Thyroid gland (tissue), 4 donors: ENCODE measurements around the gene FSIP1. TPM values are rescaled to one million over a fixed set of nuclear protein-coding genes. Genes with fewer than 3 reads are reported as not detected.

Source experiments
- DNase-seq, 2 donors: peaks; one replicate each; pipeline ENCODE4 v3.0.0-alpha.2; 2019
- H3K27ac ChIP-seq, 3 donors: fragments of 200-600 bp; sonication (generic); 1 replicate in 2 of 3; 2 replicates in 1 of 3; pipeline ENCODE4 v1.5.1; 2016 to 2019; ENCODE audit warnings: mild to moderate bottlenecking in 1 of 3, moderate library complexity in 1 of 3
- H3K27me3 ChIP-seq: fragments of 200-600 bp; sonication (generic); one replicate; pipeline ENCODE4 v1.5.1; 2019
- H3K36me3 ChIP-seq, 2 donors: fragments of 200-600 bp; sonication (generic); one replicate each; pipeline ENCODE4 v1.5.1; 2016 to 2019
- H3K4me1 ChIP-seq, 2 donors: fragments of 200-600 bp; sonication (generic); one replicate each; pipeline ENCODE4 v1.5.1; 2017 to 2019
- H3K4me3 ChIP-seq, 3 donors: fragments of 200-600 bp; sonication (generic); replicated peaks in 1 of 3; 1 replicate in 2 of 3; 2 replicates in 1 of 3; pipeline ENCODE4 v1.5.1; 2016; ENCODE audit warnings: mild to moderate bottlenecking in 1 of 3
- H3K9me3 ChIP-seq: fragments of 200-600 bp; sonication (generic); one replicate; pipeline ENCODE4 v1.5.1; 2017
- CTCF ChIP-seq, 6 experiments: fragments of 200-600 bp in 3 of 6; fragments of 450-650 bp in 3 of 6; sonication (generic) in 3 of 6; IDR thresholded peaks; one replicate each; pipeline ENCODE4 v1.5.1; 2016 to 2019; ENCODE audit warnings: antibody characterized with exemption in 6 of 6, mild to moderate bottlenecking in 2 of 6, inconsistent platforms in 1 of 6, moderate library complexity in 1 of 6
- POLR2A ChIP-seq, 2 donors: fragments of 450-650 bp; IDR thresholded peaks; one replicate each; pipeline ENCODE4 v1.6.1; 2017; ENCODE audit warnings: antibody characterized with exemption in 2 of 2, mild to moderate bottlenecking in 2 of 2, moderate library complexity in 1 of 2
- WGBS, 2 donors: methylation state at CpG; one replicate each; pipeline ENCODE4 v1.1.5; 2017; 5-methylcytosine and 5-hydroxymethylcytosine counted together
- intact Hi-C: fragments of 100-400 bp; cut with DNase I; formaldehyde crosslinking; loops from one replicate; pipeline ENCODE4 v1.15.1; 2023
- total RNA-seq, 4 donors: library from RNA; depleted of rRNA; stranded (reverse); fragments of >200 nt; gene quantifications; one replicate each; pipeline ENCODE4 v1.2.3, GENCODE V29; 2016

Gene FSIP1
- total RNA-seq, 4 donors from 2014 or later: 0.94 to 2.5 (median 1.5) TPM

- TF ChIP-seq CTCF (IDR thresholded peaks at IDR 0.05) (no peak), POLR2A (IDR thresholded peaks at IDR 0.05) (no peak)
- Histone ChIP-seq H3K9me3 (no peaks in the 10 kb centered on the region), H3K27me3 (no peaks in the 10 kb centered on the region), H3K4me3 (no peak overlapping the region), H3K27ac (no peak overlapping the region), H3K36me3 (no peaks in the 10 kb centered on the region), H3K4me1 (peaks cover 0 to 9% of the 10 kb centered on the region in 2 donors)
- no peak for DNase-seq
- WGBS, 2 donors: 87 to 90% methylated on average over 6 of the region's 6 CpGs
- intact Hi-C loops: no loop called here
Measured at GRCh38 chr15:39622660-39623516, 159.8 kb downstream of the FSIP1 start.

GRCh38 chr15:39621976-39622375 lies 160.7 kb downstream of the FSIP1 start:
- 94 to 95% methylated on average over 1 of the region's 1 CpG for WGBS, 2 donors
- intact Hi-C loops: no loop called here

GRCh38 chr15:39621210-39621609 lies 161.4 kb downstream of the FSIP1 start:
- Histone ChIP-seq H3K27me3 (no peaks in the 10 kb centered on the region), H3K36me3 (no peaks in the 10 kb centered on the region), H3K4me3 (no peak overlapping the region), H3K9me3 (no peaks in the 10 kb centered on the region), H3K27ac (no peak overlapping the region), H3K4me1 (peaks cover 0 to 9% of the 10 kb centered on the region in 2 donors)
- 91 to 93% methylated on average over 1 of the region's 1 CpG for WGBS, 2 donors
- intact Hi-C loops: no loop called here
- TF ChIP-seq POLR2A (IDR thresholded peaks at IDR 0.05) (no peak), CTCF (IDR thresholded peaks at IDR 0.05) (no peak)
- no peak for DNase-seq

More at GRCh38 chr15:39621976-39622375, 160.7 kb downstream of the FSIP1 start:
- no peak for DNase-seq
- TF ChIP-seq CTCF (IDR thresholded peaks at IDR 0.05): no peak
- TF ChIP-seq POLR2A (IDR thresholded peaks at IDR 0.05): no peak
- Histone ChIP-seq H3K4me1 (peaks cover 0 to 9% of the 10 kb centered on the region in 2 donors), H3K4me3 (no peak overlapping the region), H3K36me3 (no peaks in the 10 kb centered on the region), H3K27ac (no peak overlapping the region), H3K27me3 (no peaks in the 10 kb centered on the region), H3K9me3 (no peaks in the 10 kb centered on the region)

GRCh38 chr15:39618063-39618823 lies 164.4 kb downstream of the FSIP1 start:
- no peaks in the 10 kb centered on the region for H3K9me3 ChIP-seq
- no peaks in the 10 kb centered on the region for H3K27me3 ChIP-seq
- no peak for DNase-seq
- no peaks in the 10 kb centered on the region for H3K36me3 ChIP-seq
- intact Hi-C loops: no loop called here
- no peaks in the 10 kb centered on the region for H3K4me1 ChIP-seq
- WGBS, 2 donors: 74 to 81% methylated on average over 3 of the region's 3 CpGs
- H3K27ac ChIP-seq: no peak overlapping the region
- TF ChIP-seq CTCF (IDR thresholded peaks at IDR 0.05): no peak
- no peak for TF ChIP-seq POLR2A (IDR thresholded peaks at IDR 0.05)
- H3K4me3 ChIP-seq: no peak overlapping the region
